K562 (cell line): ENCODE results near the gene NOP10. TPM values are rescaled to one million over a fixed set of nuclear protein-coding genes. Genes with fewer than 3 reads are reported as not detected.
A peak's percentile ranks its signal among the peaks of the same experiment; 100 is the strongest.

Experiments used
- CBX5 ChIP-seq: IDR thresholded peaks from 2 replicates; pipeline ENCODE4 v1.6.1; 2014; ENCODE audit warnings: low read depth, borderline replicate concordance
- CEBPB ChIP-seq: fragments of 450-650 bp; IDR thresholded peaks from 2 replicates; pipeline ENCODE4 v1.6.1; 2016; ENCODE audit warnings: missing genetic modification characterization, missing compliant biosample characterization
- HCFC1 ChIP-seq: IDR thresholded peaks from 2 replicates; pipeline ENCODE4 v1.6.1; 2012; ENCODE audit warnings: low read depth, low read length, improper control_type of control experiment
- MEIS2 ChIP-seq: fragments of 450-650 bp; IDR thresholded peaks from 2 replicates; pipeline ENCODE4 v1.6.1; 2014; ENCODE audit warnings: mild to moderate bottlenecking; ENCODE audit not compliant: partially characterized antibody
- MYC ChIP-seq, 2 experiments: fragments of 250-450 bp in 1 of 2; sonication (Bioruptor Pico) in 1 of 2; IDR thresholded peaks; 2 replicates each; pipeline versions ENCODE4 v1.5.1 to v1.6.1; 2012 to 2021; ENCODE audit warnings: low read depth in 2 of 2, borderline replicate concordance in 1 of 2, improper control_type of control experiment in 1 of 2, low read length in 1 of 2, mild to moderate bottlenecking in 1 of 2, moderate library complexity in 1 of 2
- RBM15 ChIP-seq: fragments of 200-400 bp; formaldehyde crosslinking; IDR thresholded peaks from 2 replicates; pipeline ENCODE4 v1.6.1; 2018; ENCODE audit warnings: mild to moderate bottlenecking, low read length, moderate library complexity; ENCODE audit not compliant: insufficient read depth
- STAT6 ChIP-seq: sonication (generic); formaldehyde crosslinking; IDR thresholded peaks from 2 replicates; pipeline ENCODE4 v1.8.1; 2023; ENCODE audit warnings: mild to moderate bottlenecking, missing genetic modification reagents
- TCF3 ChIP-seq: sonication (generic); formaldehyde crosslinking; IDR thresholded peaks from 2 replicates; pipeline ENCODE4 v1.4.0; 2020; ENCODE audit warnings: mild to moderate bottlenecking, missing genetic modification reagents
- TEAD4 ChIP-seq, 2 experiments: sonication (generic) in 1 of 2; formaldehyde crosslinking in 1 of 2; IDR thresholded peaks; 2 replicates each; pipeline versions ENCODE4 v1.6.1 to v1.8.0; 2012 to 2022; ENCODE audit warnings: borderline replicate concordance in 1 of 2, inconsistent platforms in 1 of 2, low read length in 1 of 2, mild to moderate bottlenecking in 1 of 2, missing genetic modification reagents in 1 of 2
- polyA plus RNA-seq, 8 experiments: library from polyadenylated mRNA; depleted of rRNA in 4 of 8; stranded (reverse) in 5 of 8; unstranded in 3 of 8; fragments of >200 nt; fragmentation: Nextera tagmentation in 2 of 8; fragmentation: Illumina TruSeq in 1 of 8; extraction: Ambion mirVana in 2 of 8; extraction: Trizol in 1 of 8; gene quantifications; 2 replicates each; pipeline versions ENCODE4 v1.2.1 to v1.2.3, GENCODE V29; 2011 to 2014; ENCODE audit warnings: inconsistent platforms in 1 of 8, missing spikeins in 1 of 8
- total RNA-seq, 7 experiments: library from RNA; depleted of rRNA in 6 of 7; stranded (reverse); fragments of >200 nt in 6 of 7; fragmentation: Illumina TruSeq in 2 of 7; extraction: Trizol in 2 of 7; gene quantifications; 2 replicates each; pipeline versions ENCODE4 v1.2.1 to v1.2.3, GENCODE V29; 2011 to 2021; ENCODE audit warnings: low replicate concordance in 1 of 7
- TF ChIP-seq, protein P1 (sequence below): fragments of 450-650 bp; formaldehyde crosslinking; IDR thresholded peaks from 2 replicates; pipeline ENCODE4 v1.4.0; 2022; ENCODE audit warnings: mild to moderate bottlenecking, moderate library complexity
- TF ChIP-seq, protein P2 (sequence below), 2 experiments: fragments of 450-650 bp; conservative IDR thresholded peaks; 2 replicates each; pipeline ENCODE4 v1.6.1; 2017; ENCODE audit warnings: mild to moderate bottlenecking in 2 of 2, moderate library complexity in 2 of 2
- TF ChIP-seq, protein P3 (sequence below): fragments of 450-650 bp; IDR thresholded peaks from 2 replicates; pipeline ENCODE4 v1.6.1; 2016

NOP10 gene
- total and polyA plus RNA-seq, 9 of the 15 experiments (the other 6 are each of a cell fraction or from before 2014, with no cell fraction given), result 250 to 1,663 (median 449) TPM

DNA sequence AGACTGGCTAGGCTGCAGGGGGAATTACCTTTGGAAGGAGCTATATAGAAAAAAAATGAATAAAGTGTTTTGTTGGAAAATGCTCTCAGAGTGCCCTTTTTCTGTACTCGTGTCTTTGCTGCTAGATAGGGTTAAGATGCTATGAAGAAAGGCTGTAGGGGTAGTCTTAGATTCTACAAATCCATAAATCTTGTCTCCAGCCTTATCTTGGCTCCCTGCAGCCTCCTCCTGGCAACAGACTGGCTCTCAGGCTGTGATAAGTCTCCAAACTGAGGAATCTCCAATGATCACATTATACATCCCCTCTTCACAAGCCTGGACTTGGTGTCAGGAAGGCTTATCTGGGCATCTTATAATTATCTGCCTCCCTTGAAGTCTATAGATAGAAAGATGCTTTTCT lies 14.7 kb upstream of the NOP10 start (continued):
- TF ChIP-seq STAT6 (CRISPR knock-in tag), result no peak
- no peak for TF ChIP-seq MYC (IDR thresholded peaks at IDR 0.05; ENCODE audit: low read depth, low read length)
- no peak for TF ChIP-seq MYC (CRISPR knock-in tag; IDR thresholded peaks at IDR 0.05; ENCODE audit: borderline replicate concordance, low read depth)
- TF ChIP-seq, protein P1, sequence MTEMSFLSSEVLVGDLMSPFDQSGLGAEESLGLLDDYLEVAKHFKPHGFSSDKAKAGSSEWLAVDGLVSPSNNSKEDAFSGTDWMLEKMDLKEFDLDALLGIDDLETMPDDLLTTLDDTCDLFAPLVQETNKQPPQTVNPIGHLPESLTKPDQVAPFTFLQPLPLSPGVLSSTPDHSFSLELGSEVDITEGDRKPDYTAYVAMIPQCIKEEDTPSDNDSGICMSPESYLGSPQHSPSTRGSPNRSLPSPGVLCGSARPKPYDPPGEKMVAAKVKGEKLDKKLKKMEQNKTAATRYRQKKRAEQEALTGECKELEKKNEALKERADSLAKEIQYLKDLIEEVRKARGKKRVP (CRISPR knock-in tag), result no peak
- no peak for TF ChIP-seq CEBPB
- TF ChIP-seq TEAD4 (IDR thresholded peaks at IDR 0.05; ENCODE audit: low read length), result 0 out of 2 replicates have a peak, but pooled peaks have one; percentile 32
- no peak for TF ChIP-seq TEAD4 (CRISPR knock-in tag; IDR thresholded peaks at IDR 0.05; ENCODE audit: borderline replicate concordance)
- no peak for TF ChIP-seq CBX5
- TF ChIP-seq, protein P2, sequence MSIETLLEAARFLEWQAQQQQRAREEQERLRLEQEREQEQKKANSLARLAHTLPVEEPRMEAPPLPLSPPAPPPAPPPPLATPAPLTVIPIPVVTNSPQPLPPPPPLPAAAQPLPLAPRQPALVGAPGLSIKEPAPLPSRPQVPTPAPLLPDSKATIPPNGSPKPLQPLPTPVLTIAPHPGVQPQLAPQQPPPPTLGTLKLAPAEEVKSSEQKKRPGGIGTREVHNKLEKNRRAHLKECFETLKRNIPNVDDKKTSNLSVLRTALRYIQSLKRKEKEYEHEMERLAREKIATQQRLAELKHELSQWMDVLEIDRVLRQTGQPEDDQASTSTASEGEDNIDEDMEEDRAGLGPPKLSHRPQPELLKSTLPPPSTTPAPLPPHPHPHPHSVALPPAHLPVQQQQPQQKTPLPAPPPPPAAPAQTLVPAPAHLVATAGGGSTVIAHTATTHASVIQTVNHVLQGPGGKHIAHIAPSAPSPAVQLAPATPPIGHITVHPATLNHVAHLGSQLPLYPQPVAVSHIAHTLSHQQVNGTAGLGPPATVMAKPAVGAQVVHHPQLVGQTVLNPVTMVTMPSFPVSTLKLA (conservative IDR thresholded peaks at IDR 0.05), result no peak
- no peak for TF ChIP-seq RBM15
- no peak for TF ChIP-seq HCFC1
- TF ChIP-seq MEIS2, result peak; percentile 93
- TF ChIP-seq, protein P3, sequence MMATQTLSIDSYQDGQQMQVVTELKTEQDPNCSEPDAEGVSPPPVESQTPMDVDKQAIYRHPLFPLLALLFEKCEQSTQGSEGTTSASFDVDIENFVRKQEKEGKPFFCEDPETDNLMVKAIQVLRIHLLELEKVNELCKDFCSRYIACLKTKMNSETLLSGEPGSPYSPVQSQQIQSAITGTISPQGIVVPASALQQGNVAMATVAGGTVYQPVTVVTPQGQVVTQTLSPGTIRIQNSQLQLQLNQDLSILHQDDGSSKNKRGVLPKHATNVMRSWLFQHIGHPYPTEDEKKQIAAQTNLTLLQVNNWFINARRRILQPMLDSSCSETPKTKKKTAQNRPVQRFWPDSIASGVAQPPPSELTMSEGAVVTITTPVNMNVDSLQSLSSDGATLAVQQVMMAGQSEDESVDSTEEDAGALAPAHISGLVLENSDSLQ, result peak; percentile 62
- TF ChIP-seq TCF3 (CRISPR knock-in tag), result peak; percentile 54
